ENCODE results near the gene DYNLRB1.

DNA sequence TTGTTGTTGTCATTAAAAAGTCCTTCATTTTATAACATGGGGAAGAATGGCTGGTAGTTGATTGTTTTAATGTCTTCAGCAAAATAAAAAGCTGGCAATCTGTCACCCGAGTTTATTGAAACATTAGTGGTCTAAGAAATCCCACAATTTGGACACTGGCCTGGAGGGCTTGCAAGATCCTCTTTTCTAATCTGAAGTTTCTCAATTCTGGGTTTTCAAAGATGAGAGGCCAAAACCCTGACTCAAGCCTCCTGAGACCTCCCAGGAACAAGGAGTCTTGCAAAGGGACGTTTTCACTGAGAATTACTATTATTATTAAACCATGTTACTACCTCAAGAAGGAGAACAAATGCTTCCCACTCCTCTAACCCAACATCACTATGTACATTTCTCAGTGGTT, 61.8 kb downstream of the DYNLRB1 start:
- no peak for TF ChIP-seq EZH2 (IDR thresholded peaks at IDR 0.05; ENCODE audit: borderline replicate concordance, low read length)
- TF ChIP-seq, protein P1, sequence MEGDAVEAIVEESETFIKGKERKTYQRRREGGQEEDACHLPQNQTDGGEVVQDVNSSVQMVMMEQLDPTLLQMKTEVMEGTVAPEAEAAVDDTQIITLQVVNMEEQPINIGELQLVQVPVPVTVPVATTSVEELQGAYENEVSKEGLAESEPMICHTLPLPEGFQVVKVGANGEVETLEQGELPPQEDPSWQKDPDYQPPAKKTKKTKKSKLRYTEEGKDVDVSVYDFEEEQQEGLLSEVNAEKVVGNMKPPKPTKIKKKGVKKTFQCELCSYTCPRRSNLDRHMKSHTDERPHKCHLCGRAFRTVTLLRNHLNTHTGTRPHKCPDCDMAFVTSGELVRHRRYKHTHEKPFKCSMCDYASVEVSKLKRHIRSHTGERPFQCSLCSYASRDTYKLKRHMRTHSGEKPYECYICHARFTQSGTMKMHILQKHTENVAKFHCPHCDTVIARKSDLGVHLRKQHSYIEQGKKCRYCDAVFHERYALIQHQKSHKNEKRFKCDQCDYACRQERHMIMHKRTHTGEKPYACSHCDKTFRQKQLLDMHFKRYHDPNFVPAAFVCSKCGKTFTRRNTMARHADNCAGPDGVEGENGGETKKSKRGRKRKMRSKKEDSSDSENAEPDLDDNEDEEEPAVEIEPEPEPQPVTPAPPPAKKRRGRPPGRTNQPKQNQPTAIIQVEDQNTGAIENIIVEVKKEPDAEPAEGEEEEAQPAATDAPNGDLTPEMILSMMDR (conservative IDR thresholded peaks at IDR 0.05 in 1 of 2, IDR thresholded peaks at IDR 0.05 in 1 of 2; ENCODE audit: extremely low read depth in 1 of 2, insufficient read depth in 1 of 2, low read depth in 1 of 2, low read length in 2 of 2) = no peak

Data from mammary epithelial cell (primary cell).